ENCODE measurements around the gene STOM. TPM values are rescaled to one million over a fixed set of nuclear protein-coding genes. Genes with fewer than 3 reads are reported as not detected.
A peak's percentile ranks its signal among the peaks of the same experiment; 100 is the strongest.

STOM gene
- polyA plus RNA-seq, 3 donors, result 23.8 to 66.9 (median 63.8) TPM

GRCh38 chr9:121328876-121329681 lies 41.0 kb downstream of the STOM start:
- H3K36me3 Mint-ChIP-seq, result peaks cover 83 to 98% of the 10 kb centered on the region in 2 donors
- H3K9me3 ChIP-seq (replicated peaks in 1 of 2; ENCODE audit: control insufficient read depth in 1 of 2, insufficient read depth in 1 of 2, low read length in 2 of 2), result no peaks in the 10 kb centered on the region
- intact Hi-C loops (cut with micrococcal nuclease), result no loop called here
- H3K79me2 ChIP-seq (ENCODE audit: insufficient read depth, low read length), result no peaks in the 10 kb centered on the region
- DNase-seq, result no peak
- no peak for TF ChIP-seq CTCF (IDR thresholded peaks at IDR 0.05)
- no peaks in the 10 kb centered on the region for H3K9me3 Mint-ChIP-seq
- H3K9ac ChIP-seq (ENCODE audit: insufficient read depth, low read length, poor library complexity, severe bottlenecking), result no peak overlapping the region
- H3K27me3 ChIP-seq (ENCODE audit: control insufficient read depth in 2 of 2, insufficient read depth in 2 of 2, low read length in 2 of 2), result no peaks in the 10 kb centered on the region
- no peaks in the 10 kb centered on the region for H3K4me1 ChIP-seq (ENCODE audit: control insufficient read depth in 1 of 2, insufficient read depth in 2 of 2, low read length in 2 of 2)
- 91% methylated on average over 14 of the region's 16 CpGs for WGBS (ENCODE audit: insufficient coverage)
- peaks cover 0 to 1% (median 0%) of the 10 kb centered on the region in 3 donors for H3K27me3 Mint-ChIP-seq (ENCODE audit: low read depth in 3 of 3)
- H3K36me3 ChIP-seq (replicated peaks in 1 of 2; ENCODE audit: control insufficient read depth in 1 of 2, insufficient read depth in 2 of 2, low read length in 2 of 2), result peaks cover 85 to 100% of the 10 kb centered on the region in 2 donors
- H3K27ac Mint-ChIP-seq, result peak overlapping the region in 1 of 7 donors; percentile 7
- H3K27ac ChIP-seq (ENCODE audit: low read depth in 1 of 2, low read length in 2 of 2), result peak overlapping the region in 1 of 2 donors; percentile 3
- H3K4me3 Mint-ChIP-seq, result no peak overlapping the region
- H4K20me1 ChIP-seq (ENCODE audit: insufficient read depth, low read length), result no peaks in the 10 kb centered on the region
- H2AFZ ChIP-seq (ENCODE audit: insufficient read depth, low read depth, low read length, poor library complexity, severe bottlenecking), result no peak overlapping the region
- H3K4me2 ChIP-seq (replicated peaks; ENCODE audit: extremely low read depth, low read length, poor library complexity, severe bottlenecking), result no peak overlapping the region
- H3K4me1 Mint-ChIP-seq, result peaks cover 2% of the 10 kb centered on the region
- no peak overlapping the region for H3K4me3 ChIP-seq (replicated peaks in 1 of 3; ENCODE audit: low read depth in 2 of 3, low read length in 3 of 3)

- no peaks in the 10 kb centered on the region for H3K4me1 ChIP-seq (ENCODE audit: control insufficient read depth in 1 of 2, insufficient read depth in 2 of 2, low read length in 2 of 2)
- H4K20me1 ChIP-seq (ENCODE audit: insufficient read depth, low read length), result no peaks in the 10 kb centered on the region
- peaks cover 84 to 100% of the 10 kb centered on the region in 2 donors for H3K36me3 ChIP-seq (replicated peaks in 1 of 2; ENCODE audit: control insufficient read depth in 1 of 2, insufficient read depth in 2 of 2, low read length in 2 of 2)
- no peak for DNase-seq
- no peak overlapping the region for H3K27ac ChIP-seq (ENCODE audit: low read depth in 1 of 2, low read length in 2 of 2)
- H3K9me3 ChIP-seq (replicated peaks in 1 of 2; ENCODE audit: control insufficient read depth in 1 of 2, insufficient read depth in 1 of 2, low read length in 2 of 2), result no peaks in the 10 kb centered on the region
- intact Hi-C loops (cut with micrococcal nuclease), result no loop called here
- 93% methylated on average over 7 of the region's 8 CpGs for WGBS (ENCODE audit: insufficient coverage)
- no peak overlapping the region for H3K4me3 Mint-ChIP-seq
- no peak overlapping the region for H2AFZ ChIP-seq (ENCODE audit: insufficient read depth, low read depth, low read length, poor library complexity, severe bottlenecking)
- no peaks in the 10 kb centered on the region for H3K27me3 ChIP-seq (ENCODE audit: control insufficient read depth in 2 of 2, insufficient read depth in 2 of 2, low read length in 2 of 2)
- no peaks in the 10 kb centered on the region for H3K9me3 Mint-ChIP-seq
- H3K27me3 Mint-ChIP-seq (ENCODE audit: low read depth in 3 of 3), result peaks cover 0 to 1% (median 0%) of the 10 kb centered on the region in 3 donors
- peaks cover 87 to 99% of the 10 kb centered on the region in 2 donors for H3K36me3 Mint-ChIP-seq
- H3K9ac ChIP-seq (ENCODE audit: insufficient read depth, low read length, poor library complexity, severe bottlenecking), result no peak overlapping the region
- TF ChIP-seq CTCF (IDR thresholded peaks at IDR 0.05), result no peak
- H3K79me2 ChIP-seq (ENCODE audit: insufficient read depth, low read length), result no peaks in the 10 kb centered on the region
- H3K4me3 ChIP-seq (replicated peaks in 1 of 3; ENCODE audit: low read depth in 2 of 3, low read length in 3 of 3), result no peak overlapping the region
- H3K27ac Mint-ChIP-seq, result no peak overlapping the region
- peaks cover 4% of the 10 kb centered on the region for H3K4me1 Mint-ChIP-seq
- no peak overlapping the region for H3K4me2 ChIP-seq (replicated peaks; ENCODE audit: extremely low read depth, low read length, poor library complexity, severe bottlenecking)
These were observed 41.6 kb downstream of the STOM start for GRCh38 chr9:121328476-121328875.
